HEK293 (cell line): ENCODE measurements around the gene NAA20.

Experiments
- CTCF ChIA-PET: fragments of 350-600 bp; formaldehyde crosslinking; extraction: SDS; loops from one replicate; lab custom pipeline; 2021; ENCODE audit warnings: antibody characterized with exemption; lab: Yijun Ruan, JAX
- POLR2A ChIA-PET: fragments of 300-600 bp; formaldehyde crosslinking; extraction: SDS; loops from one replicate; lab custom pipeline; 2020; ENCODE audit warnings: antibody characterized with exemption, inconsistent platforms; lab: Yijun Ruan, JAX
- H3K27ac ChIP-seq: fragments of 200-500 bp; sonication (Bioruptor generic); 2 replicates; pipeline ENCODE4 v1.5.1; 2014; ENCODE audit warnings: low read depth, low read length, control low read depth, inconsistent platforms; ENCODE audit errors: extremely low read depth
- H3K36me3 ChIP-seq, 2 experiments: fragments of 200-500 bp in 1 of 2; sonication (Bioruptor generic) in 1 of 2; 1 replicate in 1 of 2; 2 replicates in 1 of 2; pipeline ENCODE4 v1.5.1; 2014 to 2017; ENCODE audit warnings: inconsistent platforms in 2 of 2, low read length in 2 of 2; ENCODE audit not compliant: control insufficient read depth in 2 of 2, insufficient read depth in 1 of 2
- H3K4me1 ChIP-seq: fragments of 200-500 bp; sonication (Bioruptor generic); 2 replicates; pipeline ENCODE4 v1.5.1; 2014; ENCODE audit warnings: mild to moderate bottlenecking, low read length, inconsistent platforms; ENCODE audit not compliant: control insufficient read depth, insufficient read depth
- H3K4me3 ChIP-seq: 2 replicates; pipeline ENCODE4 v1.5.1; 2011; ENCODE audit warnings: low read depth, mild to moderate bottlenecking, control low read depth, low read length, moderate library complexity
- H3K9me3 ChIP-seq: fragments of 200-500 bp; sonication (Bioruptor generic); 2 replicates; pipeline ENCODE4 v1.5.1; 2014; ENCODE audit warnings: low read depth, low read length, inconsistent platforms; ENCODE audit not compliant: control insufficient read depth, insufficient read depth
- EGR2 ChIP-seq: fragments of 450-650 bp; formaldehyde crosslinking; IDR thresholded peaks from 2 replicates; pipeline ENCODE4 v1.5.1; 2016; ENCODE audit warnings: low read depth, missing biosample characterization, missing genetic modification characterization
- HOXD13 ChIP-seq: sonication (generic); formaldehyde crosslinking; IDR thresholded peaks from 2 replicates; pipeline ENCODE4 v1.8.0; 2022; ENCODE audit warnings: missing genetic modification reagents, borderline replicate concordance
- KLF9 ChIP-seq: fragments of 450-650 bp; formaldehyde crosslinking; IDR thresholded peaks from 2 replicates; pipeline ENCODE4 v1.5.1; 2016; ENCODE audit warnings: missing biosample characterization, missing genetic modification characterization, low read depth
- MEIS1 ChIP-seq: sonication (generic); formaldehyde crosslinking; IDR thresholded peaks from 2 replicates; pipeline ENCODE4 v1.8.1; 2022; ENCODE audit warnings: missing genetic modification reagents, mild to moderate bottlenecking, borderline replicate concordance
- MZF1 ChIP-seq: fragments of 450-650 bp; formaldehyde crosslinking; IDR thresholded peaks from 2 replicates; pipeline ENCODE4 v1.5.1; 2017; ENCODE audit warnings: missing biosample characterization, missing genetic modification characterization, borderline replicate concordance
- SCRT2 ChIP-seq: fragments of 450-650 bp; formaldehyde crosslinking; IDR thresholded peaks from 2 replicates; pipeline ENCODE4 v1.5.1; 2016; ENCODE audit warnings: missing biosample characterization, missing genetic modification characterization
- SP3 ChIP-seq: fragments of 450-650 bp; formaldehyde crosslinking; IDR thresholded peaks from 2 replicates; pipeline ENCODE4 v1.5.1; 2016; ENCODE audit warnings: missing biosample characterization, missing genetic modification characterization
- TRIM28 ChIP-seq: IDR thresholded peaks from 2 replicates; pipeline ENCODE4 v1.6.1; 2011; ENCODE audit warnings: low read length, control low read depth, borderline replicate concordance
- WT1 ChIP-seq: fragments of 450-650 bp; formaldehyde crosslinking; IDR thresholded peaks from 2 replicates; pipeline ENCODE4 v1.5.1; 2016; ENCODE audit warnings: missing biosample characterization, missing genetic modification characterization
- YY1 ChIP-seq: fragments of 450-650 bp; formaldehyde crosslinking; IDR thresholded peaks from 2 replicates; pipeline ENCODE4 v1.5.1; 2018; ENCODE audit warnings: missing biosample characterization, missing genetic modification characterization
- ZBTB20 ChIP-seq: fragments of 450-650 bp; formaldehyde crosslinking; IDR thresholded peaks from 2 replicates; pipeline ENCODE4 v1.5.1; 2016; ENCODE audit warnings: missing biosample characterization, missing genetic modification characterization
- ZEB2 ChIP-seq: fragments of 450-650 bp; formaldehyde crosslinking; IDR thresholded peaks from 2 replicates; pipeline ENCODE4 v1.5.1; 2016; ENCODE audit warnings: missing biosample characterization, missing genetic modification characterization
- ZNF174 ChIP-seq: fragments of 450-650 bp; formaldehyde crosslinking; IDR thresholded peaks from 2 replicates; pipeline ENCODE4 v1.5.0; 2017; ENCODE audit warnings: missing biosample characterization, mild to moderate bottlenecking, missing genetic modification characterization
- ZNF2 ChIP-seq: fragments of 450-650 bp; formaldehyde crosslinking; IDR thresholded peaks from 2 replicates; pipeline ENCODE4 v1.5.1; 2016; ENCODE audit warnings: missing biosample characterization, missing genetic modification characterization
- ZNF211 ChIP-seq: fragments of 450-650 bp; formaldehyde crosslinking; IDR thresholded peaks from 2 replicates; pipeline ENCODE4 v1.5.1; 2016; ENCODE audit warnings: low read depth, missing biosample characterization, missing genetic modification characterization
- ZNF324 ChIP-seq: fragments of 450-650 bp; formaldehyde crosslinking; IDR thresholded peaks from 2 replicates; pipeline ENCODE4 v1.5.1; 2016; ENCODE audit warnings: missing biosample characterization, missing genetic modification characterization
- ZNF416 ChIP-seq: fragments of 450-650 bp; formaldehyde crosslinking; IDR thresholded peaks from 2 replicates; pipeline ENCODE4 v1.5.1; 2016; ENCODE audit warnings: missing biosample characterization, missing genetic modification characterization
- ZNF473 ChIP-seq: fragments of 450-650 bp; formaldehyde crosslinking; IDR thresholded peaks from 2 replicates; pipeline ENCODE4 v1.5.1; 2017; ENCODE audit warnings: missing biosample characterization, missing genetic modification characterization
- ZNF521 ChIP-seq: fragments of 450-650 bp; formaldehyde crosslinking; IDR thresholded peaks from 2 replicates; pipeline ENCODE4 v1.5.1; 2017; ENCODE audit warnings: missing biosample characterization, mild to moderate bottlenecking, missing genetic modification characterization
- ZNF561 ChIP-seq: fragments of 450-650 bp; IDR thresholded peaks from 2 replicates; pipeline ENCODE4 v1.5.1; 2018; ENCODE audit warnings: missing biosample characterization, missing genetic modification characterization, borderline replicate concordance
- ZNF596 ChIP-seq: fragments of 450-650 bp; IDR thresholded peaks from 2 replicates; pipeline ENCODE4 v1.5.0; 2018; ENCODE audit warnings: missing biosample characterization, mild to moderate bottlenecking, missing genetic modification characterization, moderate library complexity
- ZNF621 ChIP-seq: fragments of 450-650 bp; formaldehyde crosslinking; IDR thresholded peaks from 2 replicates; pipeline ENCODE4 v1.5.1; 2017; ENCODE audit warnings: missing biosample characterization, missing genetic modification characterization
- ZNF707 ChIP-seq: fragments of 450-650 bp; formaldehyde crosslinking; IDR thresholded peaks from 2 replicates; pipeline ENCODE4 v1.5.1; 2016; ENCODE audit warnings: missing biosample characterization, missing genetic modification characterization
- TF ChIP-seq, protein P1 (sequence below): fragments of 450-650 bp; IDR thresholded peaks from 2 replicates; pipeline ENCODE4 v1.5.1; 2018; ENCODE audit warnings: missing biosample characterization, mild to moderate bottlenecking, missing genetic modification characterization
- TF ChIP-seq, protein P2 (sequence below): fragments of 450-650 bp; formaldehyde crosslinking; IDR thresholded peaks from 2 replicates; pipeline ENCODE4 v1.5.1; 2017; ENCODE audit warnings: missing biosample characterization, mild to moderate bottlenecking, missing genetic modification characterization, moderate library complexity
- TF ChIP-seq, protein P3 (sequence below): fragments of 450-650 bp; formaldehyde crosslinking; IDR thresholded peaks from 2 replicates; pipeline ENCODE4 v1.5.1; 2017; ENCODE audit warnings: missing biosample characterization, missing genetic modification characterization
- TF ChIP-seq, protein P4 (sequence below): fragments of 450-650 bp; formaldehyde crosslinking; IDR thresholded peaks from 2 replicates; pipeline ENCODE4 v1.5.1; 2016; ENCODE audit warnings: missing biosample characterization, missing genetic modification characterization
- TF ChIP-seq, protein P5 (sequence below): fragments of 450-650 bp; formaldehyde crosslinking; IDR thresholded peaks from 2 replicates; pipeline ENCODE4 v1.5.1; 2016; ENCODE audit warnings: missing biosample characterization, missing genetic modification characterization

NAA20 gene

DNA sequence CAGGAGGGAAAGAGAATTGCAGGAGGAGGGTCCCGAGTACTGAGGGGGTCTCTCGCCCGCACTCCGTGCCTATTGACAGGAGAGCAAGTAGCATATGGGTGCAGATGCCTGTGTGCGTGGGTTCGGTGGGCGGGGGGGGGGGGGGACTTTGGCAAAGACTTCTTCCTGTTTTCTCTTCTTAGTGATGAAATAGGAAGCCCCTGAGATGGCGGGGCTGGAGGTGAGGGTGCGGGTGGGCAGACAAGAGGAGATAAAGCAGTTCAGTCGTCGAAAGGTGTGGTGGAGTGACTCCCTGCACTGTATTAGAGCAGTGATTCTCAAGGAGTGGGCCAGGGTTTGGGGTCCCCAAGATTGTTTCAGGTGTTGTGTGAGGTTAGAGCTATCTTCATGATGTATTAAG lies 3.7 kb downstream of the NAA20 start:
- H3K27ac ChIP-seq, result no peak overlapping the region
- TF ChIP-seq ZNF174 (no peak), SP3 (tag by site-specific recombination) (no peak), ZNF561 (tag by site-specific recombination) (no peak), ZNF416 (no peak), ZNF596 (tag by site-specific recombination) (no peak), ZNF621 (tag by site-specific recombination) (no peak), ZNF473 (tag by site-specific recombination) (no peak), HOXD13 (CRISPR knock-in tag) (no peak), YY1 (tag by site-specific recombination) (no peak), ZNF521 (tag by site-specific recombination) (no peak), ZBTB20 (tag by site-specific recombination) (no peak), ZNF324 (tag by site-specific recombination) (no peak), ZNF2 (no peak)
- TF ChIP-seq, protein P1, sequence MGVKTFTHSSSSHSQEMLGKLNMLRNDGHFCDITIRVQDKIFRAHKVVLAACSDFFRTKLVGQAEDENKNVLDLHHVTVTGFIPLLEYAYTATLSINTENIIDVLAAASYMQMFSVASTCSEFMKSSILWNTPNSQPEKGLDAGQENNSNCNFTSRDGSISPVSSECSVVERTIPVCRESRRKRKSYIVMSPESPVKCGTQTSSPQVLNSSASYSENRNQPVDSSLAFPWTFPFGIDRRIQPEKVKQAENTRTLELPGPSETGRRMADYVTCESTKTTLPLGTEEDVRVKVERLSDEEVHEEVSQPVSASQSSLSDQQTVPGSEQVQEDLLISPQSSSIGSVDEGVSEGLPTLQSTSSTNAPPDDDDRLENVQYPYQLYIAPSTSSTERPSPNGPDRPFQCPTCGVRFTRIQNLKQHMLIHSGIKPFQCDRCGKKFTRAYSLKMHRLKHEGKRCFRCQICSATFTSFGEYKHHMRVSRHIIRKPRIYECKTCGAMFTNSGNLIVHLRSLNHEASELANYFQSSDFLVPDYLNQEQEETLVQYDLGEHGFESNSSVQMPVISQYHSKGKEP (tag by site-specific recombination), result no peak
- TF ChIP-seq, protein P2, sequence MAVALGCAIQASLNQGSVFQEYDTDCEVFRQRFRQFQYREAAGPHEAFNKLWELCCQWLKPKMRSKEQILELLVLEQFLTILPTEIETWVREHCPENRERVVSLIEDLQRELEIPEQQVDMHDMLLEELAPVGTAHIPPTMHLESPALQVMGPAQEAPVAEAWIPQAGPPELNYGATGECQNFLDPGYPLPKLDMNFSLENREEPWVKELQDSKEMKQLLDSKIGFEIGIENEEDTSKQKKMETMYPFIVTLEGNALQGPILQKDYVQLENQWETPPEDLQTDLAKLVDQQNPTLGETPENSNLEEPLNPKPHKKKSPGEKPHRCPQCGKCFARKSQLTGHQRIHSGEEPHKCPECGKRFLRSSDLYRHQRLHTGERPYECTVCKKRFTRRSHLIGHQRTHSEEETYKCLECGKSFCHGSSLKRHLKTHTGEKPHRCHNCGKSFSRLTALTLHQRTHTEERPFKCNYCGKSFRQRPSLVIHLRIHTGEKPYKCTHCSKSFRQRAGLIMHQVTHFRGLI (tag by site-specific recombination), result no peak
- TF ChIP-seq, protein P3, sequence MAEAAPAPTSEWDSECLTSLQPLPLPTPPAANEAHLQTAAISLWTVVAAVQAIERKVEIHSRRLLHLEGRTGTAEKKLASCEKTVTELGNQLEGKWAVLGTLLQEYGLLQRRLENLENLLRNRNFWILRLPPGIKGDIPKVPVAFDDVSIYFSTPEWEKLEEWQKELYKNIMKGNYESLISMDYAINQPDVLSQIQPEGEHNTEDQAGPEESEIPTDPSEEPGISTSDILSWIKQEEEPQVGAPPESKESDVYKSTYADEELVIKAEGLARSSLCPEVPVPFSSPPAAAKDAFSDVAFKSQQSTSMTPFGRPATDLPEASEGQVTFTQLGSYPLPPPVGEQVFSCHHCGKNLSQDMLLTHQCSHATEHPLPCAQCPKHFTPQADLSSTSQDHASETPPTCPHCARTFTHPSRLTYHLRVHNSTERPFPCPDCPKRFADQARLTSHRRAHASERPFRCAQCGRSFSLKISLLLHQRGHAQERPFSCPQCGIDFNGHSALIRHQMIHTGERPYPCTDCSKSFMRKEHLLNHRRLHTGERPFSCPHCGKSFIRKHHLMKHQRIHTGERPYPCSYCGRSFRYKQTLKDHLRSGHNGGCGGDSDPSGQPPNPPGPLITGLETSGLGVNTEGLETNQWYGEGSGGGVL (tag by site-specific recombination), result no peak
- no peaks in the 10 kb centered on the region for H3K9me3 ChIP-seq
- ChIA-PET POLR2A (interaction anchor here (0.6 kb wide), 1 partner anchor 255 kb away, joined by 8 read pairs; no protein-coding TSS in a partner anchor), CTCF (interaction anchor here (0.7 kb wide), 1 partner anchor 642 kb away, joined by 3 read pairs; no protein-coding TSS in a partner anchor)
- H3K36me3 ChIP-seq, result peaks cover 6 to 48% of the 10 kb centered on the region in 2 experiments; a peak in 2 of 3 replicates
- no peak overlapping the region for H3K4me3 ChIP-seq
- H3K4me1 ChIP-seq, result peaks cover 4% of the 10 kb centered on the region; the same call in 1 of the 2 replicates

DNA sequence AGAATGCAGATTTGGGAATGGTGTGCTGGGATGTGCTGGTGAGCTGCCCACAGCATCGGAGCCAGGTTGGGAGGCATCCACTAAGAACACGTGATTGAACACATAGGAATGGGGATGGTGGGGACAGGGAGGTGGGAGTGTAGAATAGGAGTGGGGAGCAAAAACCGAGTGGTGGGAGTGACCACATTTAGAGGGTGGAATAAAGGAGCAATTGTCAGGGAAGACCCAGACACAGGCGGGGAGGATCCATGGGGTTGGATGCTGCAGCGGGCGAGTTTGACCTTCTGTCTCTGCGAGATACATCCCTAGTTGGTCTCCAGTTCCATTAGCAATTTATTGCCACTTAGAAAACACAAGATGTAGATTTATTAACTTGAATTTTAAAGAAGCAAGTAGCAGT lies 4.7 kb downstream of the NAA20 start:
- H3K4me3 ChIP-seq, result no peak overlapping the region
- peaks cover 6 to 52% of the 10 kb centered on the region in 2 experiments; a peak in 2 of 3 replicates for H3K36me3 ChIP-seq
- H3K9me3 ChIP-seq, result no peaks in the 10 kb centered on the region
- H3K4me1 ChIP-seq, result peaks cover 4% of the 10 kb centered on the region; the same call in 1 of the 2 replicates
- H3K27ac ChIP-seq, result no peak overlapping the region
- POLR2A ChIA-PET, result no interaction called here
- CTCF ChIA-PET, result no interaction called here
- TF ChIP-seq ZNF707 (tag by site-specific recombination) (no peak), TRIM28 (no peak), MEIS1 (CRISPR knock-in tag) (no peak), ZEB2 (no peak), MZF1 (tag by site-specific recombination) (no peak), SCRT2 (no peak), KLF9 (tag by site-specific recombination) (no peak), ZNF211 (no peak), EGR2 (tag by site-specific recombination) (peak; percentile 38; the same call in 1 of the 2 replicates), WT1 (tag by site-specific recombination) (peak; percentile 55; the same call in 1 of the 2 replicates)
- TF ChIP-seq, protein P4, sequence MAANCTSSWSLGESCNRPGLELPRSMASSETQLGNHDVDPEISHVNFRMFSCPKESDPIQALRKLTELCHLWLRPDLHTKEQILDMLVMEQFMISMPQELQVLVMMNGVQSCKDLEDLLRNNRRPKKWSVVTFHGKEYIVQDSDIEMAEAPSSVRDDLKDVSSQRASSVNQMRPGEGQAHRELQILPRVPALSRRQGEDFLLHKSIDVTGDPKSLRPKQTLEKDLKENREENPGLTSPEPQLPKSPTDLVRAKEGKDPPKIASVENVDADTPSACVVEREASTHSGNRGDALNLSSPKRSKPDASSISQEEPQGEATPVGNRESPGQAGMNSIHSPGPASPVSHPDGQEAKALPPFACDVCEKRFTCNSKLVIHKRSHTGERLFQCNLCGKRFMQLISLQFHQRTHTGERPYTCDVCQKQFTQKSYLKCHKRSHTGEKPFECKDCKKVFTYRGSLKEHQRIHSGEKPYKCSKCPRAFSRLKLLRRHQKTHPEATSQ, result no peak
- TF ChIP-seq, protein P5, sequence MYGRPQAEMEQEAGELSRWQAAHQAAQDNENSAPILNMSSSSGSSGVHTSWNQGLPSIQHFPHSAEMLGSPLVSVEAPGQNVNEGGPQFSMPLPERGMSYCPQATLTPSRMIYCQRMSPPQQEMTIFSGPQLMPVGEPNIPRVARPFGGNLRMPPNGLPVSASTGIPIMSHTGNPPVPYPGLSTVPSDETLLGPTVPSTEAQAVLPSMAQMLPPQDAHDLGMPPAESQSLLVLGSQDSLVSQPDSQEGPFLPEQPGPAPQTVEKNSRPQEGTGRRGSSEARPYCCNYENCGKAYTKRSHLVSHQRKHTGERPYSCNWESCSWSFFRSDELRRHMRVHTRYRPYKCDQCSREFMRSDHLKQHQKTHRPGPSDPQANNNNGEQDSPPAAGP, result no peak
